ENCODE data around the gene ATP1A1. TPM values are rescaled to one million over a fixed set of nuclear protein-coding genes. Genes with fewer than 3 reads are reported as not detected.

The ATP1A1 gene
- polyA plus RNA-seq, 4 donors: 899 to 1,036 (median 990) TPM

DNA sequence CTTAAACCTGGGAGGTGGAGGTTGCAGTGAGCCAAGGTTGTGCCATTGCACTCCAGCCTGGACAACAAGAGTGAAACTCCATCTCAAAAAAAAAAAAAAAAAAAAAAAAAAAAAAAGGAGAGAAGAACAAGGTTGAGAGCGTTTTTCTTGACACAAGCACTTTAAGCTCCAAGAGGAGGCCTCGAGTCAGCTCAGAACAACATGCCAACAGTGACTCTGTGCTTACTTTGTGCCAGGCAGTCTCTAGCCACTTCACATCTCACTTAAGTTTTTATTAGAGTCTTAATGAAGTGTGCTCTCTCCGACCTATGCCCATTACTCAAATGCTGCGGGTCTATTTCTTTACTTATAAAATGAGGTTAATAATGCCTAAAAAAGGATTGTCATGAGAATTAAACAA, 13.0 kb downstream of the ATP1A1 start:
- DNase-seq (ENCODE audit: low read depth in 4 of 4, low spot score in 3 of 4): no peak

DNA sequence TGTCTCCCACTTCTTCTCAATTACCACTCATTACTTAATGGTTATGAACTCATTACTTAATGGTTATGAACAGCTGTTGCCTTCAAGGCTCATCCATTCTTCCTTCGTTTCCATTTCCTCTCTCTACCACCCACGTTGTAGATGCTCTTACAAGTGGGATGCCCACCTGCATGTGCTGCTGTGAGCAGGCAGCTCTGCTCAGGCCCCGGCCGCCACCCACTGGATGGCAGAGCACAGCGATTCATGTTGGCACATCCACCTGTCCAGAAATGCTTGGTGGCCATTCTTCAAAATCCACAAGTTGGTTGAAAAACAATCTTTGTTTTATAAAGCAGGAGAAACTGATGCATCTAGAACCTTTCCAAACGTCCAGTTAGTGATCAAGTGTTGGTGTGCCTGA, 14.5 kb downstream of the ATP1A1 start:
- DNase-seq (ENCODE audit: low read depth in 4 of 4, low spot score in 3 of 4): no peak

DNA sequence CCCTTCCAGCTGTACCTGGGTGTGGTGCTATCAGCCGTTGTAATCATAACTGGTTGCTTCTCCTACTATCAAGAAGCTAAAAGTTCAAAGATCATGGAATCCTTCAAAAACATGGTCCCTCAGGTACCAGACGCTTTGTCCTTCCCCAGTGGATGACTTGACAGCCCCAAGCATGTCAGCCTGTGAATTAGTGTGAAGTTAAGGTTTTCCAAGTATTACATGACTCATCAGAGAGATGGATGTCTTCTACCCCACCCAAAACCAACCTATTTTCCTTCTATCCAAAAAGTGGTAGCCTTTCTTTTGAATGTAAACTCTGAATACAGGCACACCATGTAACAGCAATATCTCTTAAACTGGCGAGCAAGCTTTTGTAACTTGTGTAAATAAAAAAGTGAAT, 15.1 kb downstream of the ATP1A1 start:
- DNase-seq (ENCODE audit: low read depth in 4 of 4, low spot score in 3 of 4): no peak

DNA sequence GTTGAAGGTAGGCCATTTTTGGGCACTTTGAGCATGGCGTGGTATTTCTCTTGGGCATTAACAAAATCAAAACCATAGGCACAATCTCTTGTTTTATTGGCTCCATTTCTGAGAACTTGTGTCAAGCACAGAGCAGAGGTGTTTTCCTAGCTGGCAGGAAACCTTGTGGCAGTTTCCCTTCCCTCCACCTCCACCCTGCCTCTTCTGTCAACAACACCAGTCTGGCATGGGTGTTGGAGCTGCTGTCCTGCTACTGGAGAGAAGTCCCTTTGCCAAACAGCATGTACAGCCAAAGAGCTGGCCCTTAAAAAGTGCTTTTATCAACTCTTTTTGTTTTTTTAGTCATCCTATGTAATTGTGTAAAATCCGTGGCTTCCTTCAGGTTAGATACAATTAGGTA, 16.0 kb downstream of the ATP1A1 start:
- no peak for DNase-seq (ENCODE audit: low read depth in 4 of 4, low spot score in 3 of 4)

DNA sequence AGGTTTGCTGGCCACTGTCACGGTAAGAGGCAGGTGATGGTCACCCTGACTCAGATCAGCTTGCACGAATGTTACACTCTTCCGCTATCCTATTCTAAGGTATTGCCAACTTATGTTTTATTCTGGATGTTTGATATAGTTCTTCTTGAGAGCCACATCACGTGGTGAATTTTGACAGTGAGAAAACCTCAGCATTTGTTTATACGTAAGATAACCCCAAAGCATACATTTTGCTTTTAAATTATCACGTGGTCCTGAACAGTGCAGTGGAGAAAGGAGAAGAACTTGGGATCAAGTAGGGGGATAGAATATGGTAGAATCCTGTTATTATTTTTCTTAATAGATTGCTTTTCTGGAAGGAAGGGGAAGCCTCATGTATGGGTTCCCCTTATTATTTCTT, 16.6 kb downstream of the ATP1A1 start:
- no peak for DNase-seq (ENCODE audit: low read depth in 4 of 4, low spot score in 3 of 4)

DNA sequence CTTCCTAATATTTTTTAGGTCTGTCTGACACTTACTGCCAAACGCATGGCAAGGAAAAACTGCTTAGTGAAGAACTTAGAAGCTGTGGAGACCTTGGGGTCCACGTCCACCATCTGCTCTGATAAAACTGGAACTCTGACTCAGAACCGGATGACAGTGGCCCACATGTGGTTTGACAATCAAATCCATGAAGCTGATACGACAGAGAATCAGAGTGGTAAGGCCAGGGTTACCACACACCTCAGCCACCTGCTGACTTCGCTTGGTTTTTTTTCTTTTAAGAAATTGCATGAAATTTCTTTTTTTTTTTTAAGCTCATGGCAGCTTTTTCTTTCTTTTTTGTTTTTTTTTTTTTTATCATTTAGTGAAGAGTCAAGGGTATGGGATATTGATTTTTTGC, 17.2 kb downstream of the ATP1A1 start:
- DNase-seq (ENCODE audit: low read depth in 4 of 4, low spot score in 3 of 4): no peak

DNA sequence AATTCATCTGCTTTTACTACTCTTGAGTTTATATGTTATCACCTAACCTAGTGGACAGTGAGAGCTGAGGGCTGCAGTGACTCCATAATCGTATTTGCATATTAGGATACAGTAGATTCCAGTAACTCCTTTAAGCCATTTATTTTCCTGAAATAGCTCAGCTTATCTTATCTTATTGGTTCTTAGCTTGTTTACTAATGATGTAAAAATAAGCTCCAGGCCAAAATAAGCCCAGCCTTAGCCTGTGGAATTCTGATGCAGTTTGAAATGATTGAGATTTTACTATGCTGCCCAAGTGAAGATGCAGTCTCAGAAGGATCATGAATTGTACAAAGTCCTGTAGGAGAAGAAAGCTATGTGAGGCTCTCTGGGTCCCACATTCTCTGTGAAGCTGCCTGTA, 18.1 kb downstream of the ATP1A1 start:
- DNase-seq (ENCODE audit: low read depth in 4 of 4, low spot score in 3 of 4): no peak

DNA sequence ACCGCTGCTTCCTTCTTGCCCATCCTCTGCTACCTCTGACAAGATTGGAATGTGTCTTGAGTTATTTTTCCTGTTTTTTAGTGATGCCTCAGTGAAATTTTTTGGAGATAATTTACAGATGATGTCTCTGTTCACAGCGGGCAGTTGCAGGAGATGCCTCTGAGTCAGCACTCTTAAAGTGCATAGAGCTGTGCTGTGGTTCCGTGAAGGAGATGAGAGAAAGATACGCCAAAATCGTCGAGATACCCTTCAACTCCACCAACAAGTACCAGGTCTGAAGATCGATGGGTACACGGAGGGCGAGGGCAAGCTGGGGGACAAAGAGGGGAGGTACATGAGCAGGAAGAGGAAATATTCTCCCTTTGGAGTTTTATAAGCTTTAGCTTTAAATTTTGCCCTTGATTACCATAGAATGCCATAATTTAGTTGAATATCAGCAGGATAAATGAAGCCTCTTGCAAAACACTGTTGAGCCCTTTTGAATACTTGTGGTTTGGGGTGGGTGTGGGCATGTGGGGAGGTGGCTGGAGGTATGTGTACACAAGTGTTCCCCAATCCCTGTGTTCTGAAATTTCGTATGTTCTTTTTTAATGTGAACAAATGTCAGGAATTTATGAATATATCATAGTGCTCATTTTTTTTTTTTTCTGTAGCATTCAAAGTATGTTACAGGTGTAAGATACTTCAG, 19.8 kb downstream of the ATP1A1 start:
- no peak for DNase-seq (ENCODE audit: low read depth in 4 of 4, low spot score in 3 of 4)

DNA sequence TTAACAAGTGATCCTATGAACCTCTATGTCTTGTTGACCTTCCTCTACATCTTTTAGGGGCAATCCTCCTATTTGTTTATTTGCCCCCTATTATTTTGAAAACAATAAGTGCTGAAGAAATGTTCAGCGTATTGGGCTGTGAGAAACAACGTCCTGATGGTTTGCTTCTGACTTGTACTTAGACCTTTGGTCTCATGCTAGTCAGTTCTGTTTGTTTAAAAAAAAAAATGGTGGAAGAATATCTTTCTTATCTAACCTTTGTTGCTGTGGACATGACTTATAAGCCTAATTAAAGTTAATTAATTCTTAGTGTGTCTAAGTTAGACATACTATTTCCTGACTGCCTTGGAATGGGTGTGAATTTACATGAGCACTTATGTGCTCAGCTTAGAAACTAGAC, 20.7 kb downstream of the ATP1A1 start:
- no peak for DNase-seq (ENCODE audit: low read depth in 4 of 4, low spot score in 3 of 4)

DNA sequence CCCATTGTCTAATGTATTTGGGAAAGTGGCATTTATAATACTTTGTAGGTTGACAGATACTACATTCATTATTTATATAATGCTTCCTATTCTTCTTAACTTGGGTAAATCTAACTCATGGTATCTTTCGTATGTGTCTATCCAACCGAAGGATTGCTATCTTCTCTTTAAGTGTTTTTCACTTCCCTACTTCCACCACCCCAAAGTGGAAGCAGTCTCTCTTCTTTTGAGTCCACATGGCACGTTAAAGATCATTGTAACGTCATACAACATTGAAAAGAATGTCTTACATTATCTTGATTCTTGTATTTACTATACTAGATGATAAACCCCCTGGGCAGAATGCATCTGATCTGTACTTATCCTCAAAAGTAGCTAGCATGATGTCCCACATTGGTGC, 21.2 kb downstream of the ATP1A1 start:
- DNase-seq (ENCODE audit: low read depth in 4 of 4, low spot score in 3 of 4): no peak

DNA sequence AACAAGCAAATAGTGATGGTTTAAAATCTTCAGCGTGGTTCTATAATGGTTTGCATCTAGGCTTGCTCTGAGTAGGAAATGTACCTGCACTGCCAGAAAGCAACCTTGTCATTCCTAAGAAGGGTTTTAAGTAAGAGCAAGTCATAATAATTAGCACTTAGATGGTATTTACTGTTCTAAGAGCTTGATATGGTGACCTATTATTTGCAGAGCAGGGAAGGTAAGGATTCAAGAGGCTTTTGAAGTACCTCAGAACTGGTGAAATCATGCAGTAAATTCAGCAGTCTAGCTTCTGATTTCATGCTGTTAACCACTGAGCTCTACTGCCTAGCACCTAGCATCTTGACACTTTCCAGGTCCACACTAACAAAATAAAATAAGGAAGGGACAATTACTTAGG, 23.7 kb downstream of the ATP1A1 start:
- no peak for DNase-seq (ENCODE audit: low read depth in 4 of 4, low spot score in 3 of 4)

DNA sequence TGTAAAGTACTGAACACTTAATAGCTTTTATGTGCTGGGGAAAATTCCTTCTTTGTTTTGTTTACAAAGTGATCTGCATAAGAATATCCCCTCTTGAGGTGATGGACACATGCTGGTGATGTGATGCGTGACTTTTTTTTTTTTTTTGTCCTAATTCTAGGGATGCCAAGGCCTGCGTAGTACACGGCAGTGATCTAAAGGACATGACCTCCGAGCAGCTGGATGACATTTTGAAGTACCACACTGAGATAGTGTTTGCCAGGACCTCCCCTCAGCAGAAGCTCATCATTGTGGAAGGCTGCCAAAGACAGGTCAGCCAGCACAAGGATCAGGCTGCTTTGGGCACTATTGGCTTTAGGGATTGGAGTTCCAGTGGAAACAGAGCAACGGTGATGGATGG, 24.7 kb downstream of the ATP1A1 start:
- DNase-seq (ENCODE audit: low read depth in 4 of 4, low spot score in 3 of 4): no peak

DNA sequence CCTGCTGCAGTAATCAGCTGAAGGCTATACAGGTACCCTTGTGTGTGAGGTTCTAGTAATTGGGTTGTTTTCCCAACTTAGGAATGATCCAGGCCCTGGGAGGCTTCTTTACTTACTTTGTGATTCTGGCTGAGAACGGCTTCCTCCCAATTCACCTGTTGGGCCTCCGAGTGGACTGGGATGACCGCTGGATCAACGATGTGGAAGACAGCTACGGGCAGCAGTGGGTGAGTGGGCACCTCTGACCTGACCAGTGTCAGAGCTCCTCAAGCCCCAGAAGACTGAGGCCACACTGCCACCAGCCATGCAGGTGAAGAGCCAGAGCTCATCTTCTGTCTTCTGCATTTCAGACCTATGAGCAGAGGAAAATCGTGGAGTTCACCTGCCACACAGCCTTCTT, 27.7 kb downstream of the ATP1A1 start:
- no peak for DNase-seq (ENCODE audit: low read depth in 4 of 4, low spot score in 3 of 4)

DNA sequence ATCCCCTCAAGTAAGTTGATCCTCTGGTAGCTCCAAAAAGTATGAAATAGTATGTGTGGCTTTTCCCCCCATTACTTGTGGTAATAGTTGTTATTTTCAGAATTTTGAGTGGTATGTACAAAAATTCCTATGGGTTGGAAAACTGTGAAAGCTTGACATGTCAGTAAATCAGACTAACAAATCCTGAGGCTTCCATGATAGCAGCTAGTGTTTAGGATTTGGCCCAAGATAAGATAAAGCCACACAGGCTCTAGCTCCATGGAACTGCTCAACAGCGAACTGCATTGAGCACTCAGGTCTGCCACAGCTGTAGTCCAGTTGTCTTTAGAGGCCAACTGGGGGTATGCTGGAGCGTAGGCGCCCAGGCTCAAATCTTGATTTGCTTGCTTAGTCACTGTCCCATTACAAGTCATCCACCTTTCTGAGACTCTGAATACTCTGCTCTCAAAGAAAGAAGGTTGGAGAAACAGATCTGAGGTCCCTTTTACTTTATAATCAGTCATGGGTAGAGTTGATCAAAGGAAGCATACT, 28.7 kb downstream of the ATP1A1 start:
- DNase-seq (ENCODE audit: low read depth in 4 of 4, low spot score in 3 of 4): no peak

DNA sequence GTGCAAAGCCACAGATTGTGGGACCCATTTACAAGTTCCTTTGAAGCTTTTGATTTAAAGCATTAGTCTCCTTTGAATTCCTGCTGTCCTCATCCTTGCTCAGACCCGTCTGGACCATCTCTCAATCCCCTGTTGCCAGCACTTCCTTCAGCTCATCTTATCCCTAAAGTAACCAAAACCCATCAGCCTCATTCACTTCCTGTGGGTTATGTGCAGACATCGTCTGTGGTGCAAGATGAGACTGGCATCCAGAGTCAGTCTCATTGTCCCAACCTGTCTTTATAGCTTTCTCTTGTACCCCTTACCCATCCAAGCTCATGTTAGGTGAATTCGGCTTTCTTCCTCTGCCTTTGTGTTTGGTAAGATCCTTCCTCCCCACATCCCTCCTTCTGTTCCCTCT, 29.3 kb downstream of the ATP1A1 start:
- no peak for DNase-seq (ENCODE audit: low read depth in 4 of 4, low spot score in 3 of 4)

DNA sequence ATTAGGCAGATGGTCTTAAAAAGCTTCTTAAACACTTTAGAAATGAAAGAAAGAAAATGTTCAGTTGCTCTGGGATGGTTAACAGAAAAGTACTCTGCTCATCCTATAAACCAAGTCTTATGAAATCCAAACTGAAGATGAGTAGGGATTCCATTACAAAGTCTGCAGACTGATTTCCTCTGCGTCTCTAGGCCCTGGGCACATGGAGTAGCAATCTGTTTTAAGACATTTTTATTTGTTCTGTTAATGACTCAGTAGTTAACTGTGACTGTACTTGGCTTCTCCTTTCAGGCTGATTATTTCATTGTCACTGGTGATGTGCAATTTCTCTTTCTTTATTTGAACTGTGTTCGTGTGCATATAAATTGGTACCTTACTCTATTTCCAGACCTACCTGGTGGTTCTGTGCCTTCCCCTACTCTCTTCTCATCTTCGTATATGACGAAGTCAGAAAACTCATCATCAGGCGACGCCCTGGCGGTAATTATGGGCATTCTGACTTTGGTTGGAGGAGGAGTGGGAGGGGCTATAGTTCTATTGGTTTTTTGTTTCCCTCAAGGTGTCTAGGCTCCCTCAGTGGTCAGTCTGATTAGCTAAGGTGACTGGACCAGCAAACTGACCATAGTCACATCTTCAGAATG, 30.6 kb downstream of the ATP1A1 start:
- no peak for DNase-seq (ENCODE audit: low read depth in 4 of 4, low spot score in 3 of 4)

DNA sequence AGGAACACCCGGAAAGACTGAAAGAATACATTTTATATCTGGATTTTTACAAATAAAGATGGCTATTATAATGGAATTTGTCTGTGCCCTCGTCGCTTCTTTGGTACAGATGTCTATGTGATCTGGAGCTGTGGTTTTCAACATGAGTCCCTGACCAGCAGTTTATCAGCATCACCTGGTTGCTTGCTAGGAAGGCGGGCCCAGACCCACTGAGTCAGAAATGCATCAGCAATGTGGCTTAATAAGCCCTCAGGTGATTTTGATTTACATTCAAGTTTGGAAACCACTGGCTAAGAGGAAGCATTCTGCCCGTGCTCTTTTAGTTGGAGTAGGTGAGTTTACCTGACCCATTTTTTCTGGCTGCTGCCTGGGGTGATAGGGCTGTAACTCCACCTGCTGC, 31.7 kb downstream of the ATP1A1 start:
- no peak for DNase-seq (ENCODE audit: low read depth in 4 of 4, low spot score in 3 of 4)

DNA sequence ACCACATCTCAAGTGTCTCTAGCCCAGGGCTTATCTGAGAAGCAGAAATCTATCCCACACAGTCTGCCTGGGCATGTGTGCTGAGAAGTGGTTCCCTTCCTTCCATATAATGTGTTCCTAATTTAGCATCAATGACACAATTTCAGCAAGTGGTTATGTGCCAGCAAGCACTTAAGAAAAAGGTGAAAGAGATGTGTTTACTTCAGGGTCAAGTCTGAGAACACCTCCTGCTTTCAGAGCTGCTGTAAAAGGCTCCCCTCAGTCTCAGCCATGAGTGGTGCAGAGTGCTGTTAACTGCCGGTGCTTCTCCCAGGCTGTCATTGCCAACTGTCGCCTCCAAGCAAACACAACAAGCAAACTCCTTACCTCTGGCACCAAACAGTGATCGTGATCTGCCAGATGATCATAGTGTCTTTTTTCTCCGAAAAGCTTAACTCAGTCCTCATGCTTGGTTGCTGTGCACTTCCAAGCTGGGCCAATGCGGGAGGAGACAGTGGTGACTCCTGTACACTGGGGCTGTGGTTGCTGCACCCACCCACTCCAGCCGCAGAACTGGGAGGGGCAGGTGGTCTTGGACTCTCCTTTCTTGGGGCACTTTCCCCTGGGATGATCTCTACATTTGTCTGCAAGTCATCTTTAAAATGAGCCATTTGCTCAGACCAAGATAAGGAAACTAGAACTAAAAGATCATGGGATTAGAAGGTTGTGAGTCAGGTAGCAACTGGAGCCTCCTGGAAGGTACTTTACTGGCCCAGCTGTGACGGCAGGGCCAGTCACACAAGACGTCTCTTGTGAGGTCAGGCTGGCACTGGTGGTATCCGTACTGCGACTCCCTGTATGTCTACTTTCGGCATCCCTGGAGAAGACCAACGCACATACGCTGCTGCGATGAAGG, 32.4 kb downstream of the ATP1A1 start:
- no peak for DNase-seq (ENCODE audit: low read depth in 4 of 4, low spot score in 3 of 4)

DNA sequence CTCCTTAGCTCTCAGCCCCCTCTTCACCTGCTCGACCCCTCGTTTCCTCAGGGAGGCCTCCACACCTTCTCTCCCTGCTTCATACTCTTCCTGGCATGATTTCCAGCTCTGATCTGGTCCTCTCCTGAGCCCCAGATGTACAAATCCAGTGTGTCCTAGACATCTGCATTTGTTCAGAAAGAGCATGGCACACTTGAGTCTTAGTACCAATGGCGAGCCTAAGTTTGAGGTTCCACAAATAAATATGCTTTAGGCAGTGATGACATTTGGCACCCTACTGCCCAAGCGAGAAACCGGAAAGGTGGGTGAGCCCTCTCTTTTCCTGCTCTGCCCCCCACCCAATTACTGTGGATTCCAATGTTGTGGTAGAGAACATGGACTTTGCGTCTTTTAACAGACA, 34.0 kb downstream of the ATP1A1 start:
- no peak for DNase-seq (ENCODE audit: low read depth in 4 of 4, low spot score in 3 of 4)

DNA sequence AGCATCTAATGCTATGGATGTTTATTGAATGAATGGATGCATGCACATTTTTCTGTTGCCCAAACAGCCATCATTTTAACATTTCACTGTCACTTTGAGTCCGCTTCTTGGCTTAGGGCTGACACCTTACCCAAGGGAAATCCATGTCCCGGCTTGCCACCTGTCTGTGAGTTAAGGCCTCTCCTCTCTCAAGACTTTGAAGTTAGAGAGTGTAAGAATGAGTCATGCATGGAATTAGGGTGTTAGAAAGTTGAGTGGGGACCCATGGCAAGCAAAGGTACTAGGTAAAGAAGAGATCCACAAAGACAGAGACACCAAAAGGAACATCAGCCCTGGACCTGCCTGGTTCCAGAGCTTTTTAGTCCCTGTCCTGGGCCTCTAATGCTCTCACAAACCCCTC, 35.1 kb downstream of the ATP1A1 start:
- no peak for DNase-seq (ENCODE audit: low read depth in 4 of 4, low spot score in 3 of 4)
